H1 (cell line): Measurements from ENCODE around the gene DOCK11. TPM values are rescaled to one million over a fixed set of nuclear protein-coding genes. Genes with fewer than 3 reads are reported as not detected.

Experiments
- CTCF ChIA-PET: fragments of 300-600 bp; sonication (Branson Sonifier 250); formaldehyde crosslinking; loops from one replicate; lab custom pipeline; 2021; ENCODE audit not compliant: partially characterized antibody; lab: Charles Lee
- POLR2A ChIA-PET: fragments of 300-600 bp; sonication (Branson Sonifier 250); formaldehyde crosslinking; loops from one replicate; lab custom pipeline; 2021; ENCODE audit warnings: inconsistent platforms; ENCODE audit not compliant: partially characterized antibody; lab: Charles Lee
- DNase-seq, 2 experiments: peaks; one replicate each; pipeline versions ENCODE4 v3.0.0 to v3.0.0-alpha.2; 2010 to 2022; ENCODE audit warnings: low spot score in 2 of 2, low read depth in 1 of 2, mixed read lengths in 1 of 2
- FAIRE-seq: peaks from 2 replicates; lab custom pipeline; 2011; peaks lifted over from hg19 to GRCh38; lab: Jason Lieb, UNC
- H2AFZ ChIP-seq: 2 replicates; pipeline ENCODE4 v1.8.1; 2012; ENCODE audit warnings: low read length, inconsistent platforms
- H2AK5ac ChIP-seq: 2 replicates; pipeline ENCODE4 v1.6.1; 2013; ENCODE audit warnings: low read depth, low read length
- H2BK120ac ChIP-seq: replicated peaks from 2 replicates; pipeline ENCODE3; 2013; ENCODE audit warnings: low read depth, low read length, inconsistent platforms
- H2BK12ac ChIP-seq: 2 replicates; pipeline ENCODE4 v1.6.1; 2013; ENCODE audit warnings: low read depth, low read length
- H2BK15ac ChIP-seq: 2 replicates; pipeline ENCODE4 v1.6.1; 2013; ENCODE audit warnings: low read length
- H2BK20ac ChIP-seq: 2 replicates; pipeline ENCODE4 v1.6.1; 2013; ENCODE audit warnings: low read length
- H2BK5ac ChIP-seq: 2 replicates; pipeline ENCODE4 v1.6.1; 2013; ENCODE audit warnings: low read depth, low read length
- H3K14ac ChIP-seq: 2 replicates; pipeline ENCODE4 v1.6.1; 2013; ENCODE audit warnings: inconsistent platforms; ENCODE audit not compliant: insufficient read length
- H3K18ac ChIP-seq: 2 replicates; pipeline ENCODE4 v1.6.1; 2013; ENCODE audit warnings: low read length; ENCODE audit errors: extremely low read depth
- H3K23ac ChIP-seq: 2 replicates; pipeline ENCODE4 v1.6.1; 2013; ENCODE audit warnings: inconsistent platforms; ENCODE audit not compliant: insufficient read length
- H3K23me2 ChIP-seq: 2 replicates; pipeline ENCODE4 v1.6.1; 2013; ENCODE audit warnings: low read depth, low read length
- H3K27ac ChIP-seq: 2 replicates; pipeline ENCODE4 v1.6.1; 2011; ENCODE audit warnings: low read depth, low read length, inconsistent platforms
- H3K27me3 ChIP-seq, 4 experiments: replicated peaks in 1 of 4; 1 replicate in 1 of 4; 2 replicates in 3 of 4; pipeline versions ENCODE4 v1.6.1 to v1.8.1; 2011 to 2013; ENCODE audit warnings: low read length in 3 of 4, mild to moderate bottlenecking in 3 of 4, inconsistent platforms in 2 of 4, mixed read lengths in 2 of 4, moderate library complexity in 1 of 4; ENCODE audit not compliant: control insufficient read depth in 3 of 4, insufficient read depth in 3 of 4; ENCODE audit errors: extremely low read depth in 1 of 4
- H3K36me3 ChIP-seq, 4 experiments: 2 replicates each; pipeline versions ENCODE4 v1.6.1 to v1.8.1; 2011 to 2013; ENCODE audit warnings: mild to moderate bottlenecking in 4 of 4, low read length in 3 of 4, moderate library complexity in 2 of 4, control low read depth in 1 of 4, inconsistent platforms in 1 of 4; ENCODE audit not compliant: insufficient read depth in 4 of 4, control insufficient read depth in 2 of 4
- H3K4ac ChIP-seq: replicated peaks from 2 replicates; pipeline ENCODE3; 2013; ENCODE audit warnings: low read length, low read depth, mixed read lengths, inconsistent platforms; ENCODE audit not compliant: insufficient read length
- H3K4me1 ChIP-seq, 4 experiments: replicated peaks in 1 of 4; 1 replicate in 1 of 4; 2 replicates in 3 of 4; pipeline versions ENCODE4 v1.6.1 to v1.8.1; 2011 to 2013; ENCODE audit warnings: low read length in 3 of 4, inconsistent platforms in 2 of 4, mixed read lengths in 1 of 4; ENCODE audit not compliant: insufficient read depth in 4 of 4, control insufficient read depth in 3 of 4
- H3K4me2 ChIP-seq, 2 experiments: 2 replicates each; pipeline versions ENCODE4 v1.6.1 to v1.8.1; 2011 to 2013; ENCODE audit warnings: low read depth in 2 of 2, low read length in 2 of 2, control low read depth in 1 of 2, inconsistent platforms in 1 of 2, mild to moderate bottlenecking in 1 of 2; ENCODE audit not compliant: insufficient read depth in 1 of 2
- H3K4me3 ChIP-seq, 4 experiments: fragments of 200-600, 300-600 bp in 1 of 4; sonication (generic), shearing (Covaris generic), sonication (Bioruptor Twin) in 1 of 4; 2 replicates each; pipeline versions ENCODE4 v1.5.1 to v1.8.1; 2011 to 2016; ENCODE audit warnings: low read length in 4 of 4, low read depth in 3 of 4, control low read depth in 2 of 4, inconsistent platforms in 2 of 4, mild to moderate bottlenecking in 2 of 4, mixed read lengths in 1 of 4, moderate library complexity in 1 of 4; ENCODE audit not compliant: insufficient read depth in 2 of 4; ENCODE audit errors: extremely low read depth in 1 of 4
- H3K56ac ChIP-seq: replicated peaks from 2 replicates; pipeline ENCODE3; 2013; ENCODE audit warnings: low read depth, mild to moderate bottlenecking, mixed read lengths, low read length, inconsistent platforms; ENCODE audit not compliant: insufficient read length
- H3K79me1 ChIP-seq: 2 replicates; pipeline ENCODE4 v1.6.1; 2013; ENCODE audit warnings: low read depth, low read length, control low read depth
- H3K79me2 ChIP-seq, 2 experiments: 2 replicates each; pipeline versions ENCODE4 v1.6.1 to v1.8.1; 2012 to 2013; ENCODE audit warnings: low read length in 2 of 2, mild to moderate bottlenecking in 2 of 2, inconsistent platforms in 1 of 2; ENCODE audit not compliant: insufficient read depth in 2 of 2, control insufficient read depth in 1 of 2
- H3K9ac ChIP-seq, 4 experiments: replicated peaks in 1 of 4; 1 replicate in 1 of 4; 2 replicates in 3 of 4; pipeline versions ENCODE4 v1.6.1 to v1.8.1; 2011 to 2013; ENCODE audit warnings: low read depth in 3 of 4, low read length in 3 of 4, control low read depth in 2 of 4, mild to moderate bottlenecking in 2 of 4, moderate library complexity in 2 of 4, inconsistent platforms in 1 of 4; ENCODE audit errors: extremely low read depth in 1 of 4
- H3K9me3 ChIP-seq, 2 experiments: 2 replicates each; pipeline versions ENCODE4 v1.6.1 to v1.8.1; 2012 to 2013; ENCODE audit warnings: mild to moderate bottlenecking in 2 of 2, moderate library complexity in 2 of 2, control low read depth in 1 of 2, inconsistent platforms in 1 of 2, low read depth in 1 of 2, low read length in 1 of 2, mixed read lengths in 1 of 2; ENCODE audit not compliant: insufficient read depth in 2 of 2
- H4K20me1 ChIP-seq, 2 experiments: replicated peaks in 1 of 2; 2 replicates each; pipeline versions ENCODE3 to v1.8.1; 2011 to 2013; ENCODE audit warnings: inconsistent platforms in 2 of 2, low read length in 2 of 2, mild to moderate bottlenecking in 1 of 2; ENCODE audit not compliant: insufficient read depth in 2 of 2, control insufficient read depth in 1 of 2
- H4K5ac ChIP-seq: 2 replicates; pipeline ENCODE4 v1.6.1; 2013; ENCODE audit warnings: low read length, low read depth, mixed read lengths, inconsistent platforms; ENCODE audit not compliant: insufficient read length
- H4K8ac ChIP-seq: 2 replicates; pipeline ENCODE4 v1.8.0; 2013; ENCODE audit warnings: mild to moderate bottlenecking, moderate library complexity, low read length, inconsistent platforms; ENCODE audit not compliant: insufficient read depth; ENCODE audit errors: extremely low read depth
- H4K91ac ChIP-seq: replicated peaks from 2 replicates; pipeline ENCODE3; 2013; ENCODE audit warnings: low read length, mixed read lengths, inconsistent platforms; ENCODE audit not compliant: insufficient read length
- RNF2 ChIP-seq: fragments of 200-900, 300-1000 bp; sonication (generic); IDR thresholded peaks from 2 replicates; pipeline ENCODE4 v1.7.1; 2016; ENCODE audit warnings: borderline replicate concordance, low read depth, mild to moderate bottlenecking, antibody characterized with exemption, low read length; ENCODE audit not compliant: poor library complexity, severe bottlenecking; ENCODE audit errors: missing control alignments
- TAF1 ChIP-seq: IDR thresholded peaks from 2 replicates; pipeline ENCODE4 v1.6.1; 2011; ENCODE audit warnings: mild to moderate bottlenecking, low read depth, low read length
- YY1 ChIP-seq: IDR thresholded peaks from 2 replicates; pipeline ENCODE4 v1.6.1; 2011; ENCODE audit warnings: low read depth, mild to moderate bottlenecking, low read length
- WGBS, 2 experiments: shearing (Covaris generic) in 1 of 2; methylation state at CpG; one replicate each; pipeline versions ENCODE4 v1.1.6 to v1.1.7; 2013 to 2015; ENCODE audit warnings: low lambda C conversion rate in 2 of 2, mixed read lengths in 2 of 2, inconsistent platforms in 1 of 2, low coverage in 1 of 2, missing lambda C conversion rate in 1 of 2; ENCODE audit not compliant: insufficient replicate concordance in 2 of 2, insufficient coverage in 1 of 2, insufficient read length in 1 of 2; ENCODE audit errors: extremely low coverage in 1 of 2, missing lambda C conversion rate in 1 of 2; 5-methylcytosine and 5-hydroxymethylcytosine counted together
- polyA plus RNA-seq, 7 experiments: library from polyadenylated mRNA; depleted of rRNA in 3 of 7; stranded (reverse) in 5 of 7; unstranded in 2 of 7; fragments of >200 nt in 5 of 7; fragments of 200-250 nt in 2 of 7; gene quantifications; 1 replicate in 5 of 7; 2 replicates in 1 of 7; 4 replicates in 1 of 7; pipeline versions ENCODE4 v1.2.1 to v1.2.3, GENCODE V29; 2011 to 2013; ENCODE audit warnings: missing spikeins in 2 of 7, mixed read lengths in 2 of 7
- total RNA-seq: library from RNA; stranded (reverse); fragmentation: NEBNext Ultra II Directional; extraction: Animal tissue kit (Norgen Biotek cat#: 25700); gene quantifications from 2 replicates; pipeline ENCODE4 v1.2.1, GENCODE V29; 2021

Gene DOCK11
- total and polyA plus RNA-seq, 2 of the 8 experiments (the other 6 are each of a cell fraction or from before 2014, with no cell fraction given): 4.9 to 12.0 TPM

- no peak overlapping the region for H3K14ac ChIP-seq
- no peak overlapping the region for H4K91ac ChIP-seq
- H3K27ac ChIP-seq: no peak overlapping the region
- no peak overlapping the region for H3K18ac ChIP-seq
- H4K5ac ChIP-seq: no peak overlapping the region
- no peaks in the 10 kb centered on the region for H3K9me3 ChIP-seq
- H2BK5ac ChIP-seq: no peak overlapping the region
- peak; percentile 86 for FAIRE-seq
- ChIA-PET POLR2A (no interaction called here), CTCF (interaction anchor here (1.2 to 2.0 kb wide), 4 partner anchors 9 to 104 kb away, joined by 3 to 9 read pairs (median 4); no protein-coding TSS in a partner anchor)
- no peaks in the 10 kb centered on the region for H4K20me1 ChIP-seq
- H3K79me1 ChIP-seq: no peaks in the 10 kb centered on the region
- no peak overlapping the region for H3K56ac ChIP-seq
- TF ChIP-seq TAF1 (no peak), RNF2 (no peak), YY1 (no peak)
- no peak overlapping the region; a peak in 1 of 7 replicates for H3K9ac ChIP-seq
- no peak overlapping the region for H3K4ac ChIP-seq
- peaks cover 0 to 8% of the 10 kb centered on the region in 2 experiments; a peak in 1 of 4 replicates for H3K79me2 ChIP-seq
- H3K23me2 ChIP-seq: peaks cover 5% of the 10 kb centered on the region; the same call in 1 of the 2 replicates
- no peak overlapping the region for H2BK12ac ChIP-seq
- no peak overlapping the region for H2AK5ac ChIP-seq
- no peak overlapping the region for H2BK120ac ChIP-seq
- no peaks in the 10 kb centered on the region for H3K36me3 ChIP-seq
- peak overlapping the region; percentile 61 to 76 (median 66); a peak in 5 of 8 replicates for H3K4me3 ChIP-seq
- H3K27me3 ChIP-seq: peaks cover 0 to 15% (median 9%) of the 10 kb centered on the region in 4 experiments; a peak in 6 of 7 replicates
- peak overlapping the region; percentile 94 to 98; a peak in 3 of 4 replicates for H3K4me2 ChIP-seq
- no peak overlapping the region for H3K23ac ChIP-seq
- no peak overlapping the region for H2AFZ ChIP-seq
- H4K8ac ChIP-seq: no peak overlapping the region
- H2BK20ac ChIP-seq: no peak overlapping the region
- no peak for DNase-seq
- no peak overlapping the region for H2BK15ac ChIP-seq
- peaks cover 0 to 12% (median 8%) of the 10 kb centered on the region in 4 experiments; a peak in 4 of 7 replicates for H3K4me1 ChIP-seq
- 27% methylated on average over 7 of the region's 7 CpGs; no CpG with 5 or more reads in 1 of the 2 experiments for WGBS, 2 experiments
These were observed 1.7 kb downstream of the DOCK11 start for GRCh38 chrX:118497180-118497818.
